DND-41 (cell line): ENCODE measurements around the gene EYS.

Experiments
- CTCF ChIP-seq: IDR thresholded peaks from 2 replicates; pipeline ENCODE4 v1.5.1; 2012; ENCODE audit warnings: borderline replicate concordance, low read length, moderate library complexity, mild to moderate bottlenecking; ENCODE audit not compliant: poor library complexity, severe bottlenecking; ENCODE audit errors: extremely low read depth
- EZH2 ChIP-seq: IDR thresholded peaks from 3 replicates; pipeline ENCODE4 v1.6.1; 2012; ENCODE audit warnings: borderline replicate concordance, low read depth, mild to moderate bottlenecking, moderate library complexity, low read length, inconsistent platforms; ENCODE audit not compliant: severe bottlenecking

- no peak for TF ChIP-seq CTCF
- no peak for TF ChIP-seq EZH2
Measured at GRCh38 chr6:64221776-64222175, 1485.2 kb downstream of the EYS start.
